Measurements from ENCODE around the gene CCAR1. TPM values are rescaled to one million over a fixed set of nuclear protein-coding genes. Genes with fewer than 3 reads are reported as not detected.
"Not testable (repeated sequence)": the region's sequence is repeated elsewhere in the genome, so short reads cannot be mapped to it uniquely, and the experiment has no call there.

The CCAR1 gene
- total RNA-seq, 2 donors from 2014 or later: 89.5 to 108 TPM

DNA sequence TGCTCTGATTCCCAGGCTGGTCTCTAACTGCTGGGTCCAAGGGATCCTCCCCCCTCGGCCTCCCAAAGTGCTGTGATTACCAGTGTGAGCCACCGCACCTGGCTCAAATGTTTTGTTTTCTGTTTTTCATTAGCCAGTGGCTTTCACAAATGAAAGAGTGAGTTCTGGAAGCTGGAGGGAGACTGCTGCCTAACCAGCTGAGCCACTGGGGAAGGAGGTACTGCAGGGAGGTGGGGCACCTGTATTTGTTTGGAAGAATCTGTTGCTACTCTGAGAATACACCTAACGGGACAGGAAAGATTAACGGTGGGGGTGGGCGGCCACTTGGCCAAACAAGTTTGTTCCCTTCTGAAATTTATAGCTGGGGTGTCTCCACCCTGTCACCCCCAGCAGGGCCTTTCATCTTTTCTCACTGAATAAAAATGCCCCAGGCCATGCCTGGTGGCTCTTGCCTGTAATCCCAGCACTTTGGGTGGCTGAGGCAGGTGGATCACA, 111.0 kb downstream of the CCAR1 start:
- no peak for DNase-seq
- Histone ChIP-seq H3K27me3 (ENCODE audit: control insufficient read depth, insufficient read depth, low read length, poor library complexity, severe bottlenecking) (peaks cover 11% of the 10 kb centered on the region), H3K9ac (ENCODE audit: extremely low read depth, low read length, poor library complexity, severe bottlenecking) (no peak overlapping the region), H3K36me3 (ENCODE audit: control insufficient read depth, insufficient read depth, low read length) (no peaks in the 10 kb centered on the region), H3K4me1 (ENCODE audit: control insufficient read depth, insufficient read depth, low read length) (no peaks in the 10 kb centered on the region), H3K4me3 (ENCODE audit: low read length) (no peak overlapping the region), H3K27ac (ENCODE audit: low read depth, low read length) (no peak overlapping the region), H3K9me3 (ENCODE audit: control insufficient read depth, low read length) (no peaks in the 10 kb centered on the region)
- Mint-ChIP-seq H3K27ac (no peak overlapping the region), H3K9me3 (no peaks in the 10 kb centered on the region), H3K36me3 (ENCODE audit: low read depth) (no peaks in the 10 kb centered on the region), H3K27me3 (ENCODE audit: insufficient read depth) (peaks cover 18% of the 10 kb centered on the region), H3K4me1 (peaks cover 7% of the 10 kb centered on the region), H3K4me3 (no peak overlapping the region)
- WGBS, 2 experiments (ENCODE audit: insufficient coverage in 1 of 2, insufficient read length in 1 of 2): 86 to 92% methylated on average over 4 to 5 of the region's 5 CpGs
- TF ChIP-seq CTCF (conservative IDR thresholded peaks at IDR 0.05): no peak

- H3K4me1 Mint-ChIP-seq: peaks cover 7% of the 10 kb centered on the region
- Histone ChIP-seq H3K27me3 (ENCODE audit: control insufficient read depth, insufficient read depth, low read length, poor library complexity, severe bottlenecking) (peaks cover 11% of the 10 kb centered on the region), H3K36me3 (ENCODE audit: control insufficient read depth, insufficient read depth, low read length) (no peaks in the 10 kb centered on the region), H3K27ac (ENCODE audit: low read depth, low read length) (no peak overlapping the region), H3K4me3 (ENCODE audit: low read length) (no peak overlapping the region), H3K4me1 (ENCODE audit: control insufficient read depth, insufficient read depth, low read length) (no peaks in the 10 kb centered on the region), H3K9me3 (ENCODE audit: control insufficient read depth, low read length) (no peaks in the 10 kb centered on the region), H3K9ac (ENCODE audit: extremely low read depth, low read length, poor library complexity, severe bottlenecking) (no peak overlapping the region)
- no peaks in the 10 kb centered on the region for H3K9me3 Mint-ChIP-seq
- H3K4me3 Mint-ChIP-seq: no peak overlapping the region
- 87 to 93% methylated on average over 4 of the region's 4 CpGs for WGBS, 2 experiments (ENCODE audit: insufficient coverage in 1 of 2, insufficient read length in 1 of 2)
- no peak for TF ChIP-seq CTCF (conservative IDR thresholded peaks at IDR 0.05)
- peaks cover 2% of the 10 kb centered on the region for H3K36me3 Mint-ChIP-seq (ENCODE audit: low read depth)
- no peak overlapping the region for H3K27ac Mint-ChIP-seq
- no peak for DNase-seq
- H3K27me3 Mint-ChIP-seq (ENCODE audit: insufficient read depth): peaks cover 18% of the 10 kb centered on the region
Measured at GRCh38 chr10:68832601-68833000, 111.6 kb downstream of the CCAR1 start.

DNA sequence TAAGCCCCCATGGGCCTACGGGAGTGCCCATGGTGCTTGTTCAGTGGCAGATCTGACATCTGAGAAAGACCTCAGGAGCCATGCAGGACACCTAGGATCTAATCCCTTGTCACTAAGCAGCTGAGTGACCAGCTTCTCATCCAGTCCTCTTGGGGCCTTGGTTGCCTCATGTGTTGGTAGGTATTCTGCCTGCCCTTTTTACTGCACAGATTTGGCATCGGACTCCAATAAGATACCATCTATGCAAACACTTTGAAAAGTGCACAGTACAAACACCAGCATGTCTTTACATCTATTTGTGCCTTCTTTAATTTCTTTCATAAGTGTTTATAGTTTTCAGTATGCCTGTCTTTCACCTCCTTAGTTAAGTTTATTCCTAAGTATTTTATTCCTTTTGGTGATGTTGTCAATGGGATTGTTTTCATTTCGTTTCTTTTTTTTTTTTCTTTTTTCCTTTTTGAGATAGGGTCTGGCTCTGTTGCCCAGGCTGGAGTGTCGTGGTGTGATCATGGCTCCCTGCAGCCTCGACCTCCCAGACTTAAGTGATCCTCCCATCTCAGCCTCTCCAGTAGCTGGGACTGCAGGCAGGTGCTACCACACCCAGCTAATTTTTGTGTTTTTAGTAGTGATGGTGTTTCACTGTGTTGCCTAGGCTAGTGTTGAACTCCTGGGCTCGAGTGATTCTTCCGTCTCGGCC, 116.7 kb downstream of the CCAR1 start:
- H3K27ac Mint-ChIP-seq: no peak overlapping the region
- no peaks in the 10 kb centered on the region for H3K9me3 ChIP-seq (ENCODE audit: control insufficient read depth, low read length)
- H3K36me3 Mint-ChIP-seq (ENCODE audit: low read depth): peaks cover 3% of the 10 kb centered on the region
- no peak overlapping the region for H3K27ac ChIP-seq (ENCODE audit: low read depth, low read length)
- no peak overlapping the region for H3K4me3 Mint-ChIP-seq
- H3K4me1 ChIP-seq (ENCODE audit: control insufficient read depth, insufficient read depth, low read length): no peaks in the 10 kb centered on the region
- no peak for DNase-seq
- H3K9me3 Mint-ChIP-seq: no peaks in the 10 kb centered on the region
- peaks cover 7% of the 10 kb centered on the region for H3K4me1 Mint-ChIP-seq
- no peaks in the 10 kb centered on the region for H3K27me3 ChIP-seq (ENCODE audit: control insufficient read depth, insufficient read depth, low read length, poor library complexity, severe bottlenecking)
- no peak overlapping the region for H3K4me3 ChIP-seq (ENCODE audit: low read length)
- H3K9ac ChIP-seq (ENCODE audit: extremely low read depth, low read length, poor library complexity, severe bottlenecking): no peak overlapping the region
- 89 to 95% methylated on average over 4 to 8 of the region's 8 CpGs for WGBS, 2 experiments (ENCODE audit: insufficient coverage in 1 of 2, insufficient read length in 1 of 2)
- H3K36me3 ChIP-seq (ENCODE audit: control insufficient read depth, insufficient read depth, low read length): no peaks in the 10 kb centered on the region
- no peak for TF ChIP-seq CTCF (conservative IDR thresholded peaks at IDR 0.05)
- no peaks in the 10 kb centered on the region for H3K27me3 Mint-ChIP-seq (ENCODE audit: insufficient read depth)

GRCh38 chr10:68840650-68841049, 119.6 kb downstream of the CCAR1 start:
- H3K9me3 ChIP-seq (ENCODE audit: control insufficient read depth, low read length); H3K9ac ChIP-seq (ENCODE audit: extremely low read depth, low read length, poor library complexity, severe bottlenecking); H3K4me1 Mint-ChIP-seq; H3K4me3 ChIP-seq (ENCODE audit: low read length); DNase-seq; H3K36me3 ChIP-seq (ENCODE audit: control insufficient read depth, insufficient read depth, low read length); H3K9me3 Mint-ChIP-seq; H3K27me3 Mint-ChIP-seq (ENCODE audit: insufficient read depth); H3K27ac Mint-ChIP-seq; H3K27ac ChIP-seq (ENCODE audit: low read depth, low read length); H3K27me3 ChIP-seq (ENCODE audit: control insufficient read depth, insufficient read depth, low read length, poor library complexity, severe bottlenecking); H3K36me3 Mint-ChIP-seq (ENCODE audit: low read depth); H3K4me1 ChIP-seq (ENCODE audit: control insufficient read depth, insufficient read depth, low read length); H3K4me3 Mint-ChIP-seq: not testable (repeated sequence)
- WGBS, 2 experiments (ENCODE audit: insufficient coverage in 1 of 2, insufficient read length in 1 of 2): 92 to 97% methylated on average over 7 to 9 of the region's 9 CpGs

Measured in endodermal cell (in vitro differentiated cells).